GM21526 (cell line): ENCODE results near the gene TNIK.

Source experiments
- ATAC-seq: cut with Tn5 transposase; IDR thresholded peaks from one replicate; pipeline ENCODE4 v1.9.1; 2021; ENCODE audit warnings: moderate library complexity; ENCODE audit not compliant: unreplicated experiment, low FRiP score

Gene TNIK

GRCh38 chr3:171184372-171184771 lies 275.8 kb downstream of the TNIK start:
- peak; percentile 70 for ATAC-seq

- no peak for ATAC-seq
Measured at GRCh38 chr3:171183042-171183441, 277.2 kb downstream of the TNIK start.

- ATAC-seq: no peak
Measured at GRCh38 chr3:171181907-171182690, 278.1 kb downstream of the TNIK start.

- ATAC-seq: no peak
Measured at GRCh38 chr3:171178714-171179113, 281.5 kb downstream of the TNIK start.

- ATAC-seq: no peak
Measured at GRCh38 chr3:171177553-171177952, 282.7 kb downstream of the TNIK start.

GRCh38 chr3:171177056-171177455 lies 283.1 kb downstream of the TNIK start:
- no peak for ATAC-seq

- no peak for ATAC-seq
Measured at GRCh38 chr3:171176244-171176933, 283.8 kb downstream of the TNIK start.

GRCh38 chr3:171175741-171176234 lies 284.4 kb downstream of the TNIK start:
- ATAC-seq: no peak

- no peak for ATAC-seq
Measured at GRCh38 chr3:171173736-171174135, 286.5 kb downstream of the TNIK start.

- ATAC-seq: no peak
Measured at GRCh38 chr3:171172070-171172469, 288.1 kb downstream of the TNIK start.

GRCh38 chr3:171169866-171170265 lies 290.3 kb downstream of the TNIK start:
- no peak for ATAC-seq

- ATAC-seq: no peak
Measured at GRCh38 chr3:171169443-171169842, 290.8 kb downstream of the TNIK start.

- no peak for ATAC-seq
Measured at GRCh38 chr3:171168551-171168950, 291.7 kb downstream of the TNIK start.

- no peak for ATAC-seq
Measured at GRCh38 chr3:171168086-171168485, 292.1 kb downstream of the TNIK start.

- ATAC-seq: peak; percentile 39
Measured at GRCh38 chr3:171165983-171166382, 294.2 kb downstream of the TNIK start.

- ATAC-seq: peak; percentile 63
Measured at GRCh38 chr3:171165499-171165921, 294.7 kb downstream of the TNIK start.

GRCh38 chr3:171164067-171164465 lies 296.1 kb downstream of the TNIK start:
- ATAC-seq: no peak

- ATAC-seq: no peak
Measured at GRCh38 chr3:171163101-171164066, 296.8 kb downstream of the TNIK start.

GRCh38 chr3:171160325-171160724 lies 299.9 kb downstream of the TNIK start:
- no peak for ATAC-seq

GRCh38 chr3:171159822-171160157 lies 300.4 kb downstream of the TNIK start:
- ATAC-seq: no peak
